Osteocyte (in vitro differentiated cells): ENCODE measurements around the gene NIPBL. TPM values are rescaled to one million over a fixed set of nuclear protein-coding genes. Genes with fewer than 3 reads are reported as not detected.

Experiments
- DNase-seq: peaks from one replicate; pipeline ENCODE4 v3.0.0; 2021; ENCODE audit warnings: mixed read lengths; ENCODE audit not compliant: unreplicated experiment; ENCODE audit errors: extremely low spot score
- H3K27ac Mint-ChIP-seq: one replicate; pipeline ENCODE4 v1.8.0; 2021; ENCODE audit warnings: mild to moderate bottlenecking, mixed read lengths; ENCODE audit not compliant: unreplicated experiment
- H3K27me3 Mint-ChIP-seq: one replicate; pipeline ENCODE4 v1.8.0; 2021; ENCODE audit warnings: mixed read lengths; ENCODE audit not compliant: unreplicated experiment
- H3K36me3 Mint-ChIP-seq: one replicate; pipeline ENCODE4 v1.8.0; 2021; ENCODE audit warnings: mixed read lengths; ENCODE audit not compliant: unreplicated experiment
- H3K4me1 Mint-ChIP-seq: one replicate; pipeline ENCODE4 v1.8.0; 2021; ENCODE audit warnings: mixed read lengths; ENCODE audit not compliant: unreplicated experiment
- H3K4me3 Mint-ChIP-seq: one replicate; pipeline ENCODE4 v1.8.0; 2021; ENCODE audit warnings: mild to moderate bottlenecking, moderate library complexity, mixed read lengths; ENCODE audit not compliant: unreplicated experiment
- H3K9me3 Mint-ChIP-seq: one replicate; pipeline ENCODE4 v1.8.0; 2021; ENCODE audit warnings: mixed read lengths; ENCODE audit not compliant: unreplicated experiment
- CTCF ChIP-seq: fragments of 200-600 bp; sonication (generic); IDR thresholded peaks from 2 replicates; pipeline ENCODE4 v1.5.0; 2021; ENCODE audit warnings: antibody characterized with exemption, mild to moderate bottlenecking, moderate library complexity
- total RNA-seq: library from RNA; stranded (reverse); gene quantifications from 2 replicates; pipeline ENCODE4 v1.2.1, GENCODE V29; 2021

NIPBL gene
- total RNA-seq, 1 donor from 2014 or later: 52.2 TPM

GRCh38 chr5:37103302-37103701 lies 226.7 kb downstream of the NIPBL start:
- H3K27ac Mint-ChIP-seq: no peak overlapping the region
- no peak for TF ChIP-seq CTCF
- no peak overlapping the region for H3K4me3 Mint-ChIP-seq
- no peaks in the 10 kb centered on the region for H3K4me1 Mint-ChIP-seq
- H3K9me3 Mint-ChIP-seq: peaks cover 44% of the 10 kb centered on the region
- peaks cover 67% of the 10 kb centered on the region for H3K36me3 Mint-ChIP-seq
- DNase-seq: no peak
- no peaks in the 10 kb centered on the region for H3K27me3 Mint-ChIP-seq

GRCh38 chr5:37109338-37109737 lies 232.8 kb downstream of the NIPBL start:
- no peak for DNase-seq
- Mint-ChIP-seq H3K27me3 (no peaks in the 10 kb centered on the region), H3K36me3 (peaks cover 68% of the 10 kb centered on the region), H3K4me1 (no peaks in the 10 kb centered on the region), H3K4me3 (no peak overlapping the region), H3K9me3 (peaks cover 10% of the 10 kb centered on the region), H3K27ac (no peak overlapping the region)
- no peak for TF ChIP-seq CTCF

- no peak for DNase-seq
- Mint-ChIP-seq H3K4me1 (no peaks in the 10 kb centered on the region), H3K27me3 (no peaks in the 10 kb centered on the region), H3K4me3 (no peak overlapping the region), H3K27ac (no peak overlapping the region), H3K36me3 (peaks cover 68% of the 10 kb centered on the region), H3K9me3 (peaks cover 6% of the 10 kb centered on the region)
- TF ChIP-seq CTCF: no peak
Observed at GRCh38 chr5:37110135-37110534, 233.6 kb downstream of the NIPBL start.

GRCh38 chr5:37111426-37112382 lies 235.1 kb downstream of the NIPBL start:
- no peak overlapping the region for H3K4me3 Mint-ChIP-seq
- H3K9me3 Mint-ChIP-seq: no peaks in the 10 kb centered on the region
- DNase-seq: no peak
- no peaks in the 10 kb centered on the region for H3K4me1 Mint-ChIP-seq
- H3K27ac Mint-ChIP-seq: no peak overlapping the region
- TF ChIP-seq CTCF: no peak
- H3K36me3 Mint-ChIP-seq: peaks cover 62% of the 10 kb centered on the region
- no peaks in the 10 kb centered on the region for H3K27me3 Mint-ChIP-seq

- Mint-ChIP-seq H3K4me3 (no peak overlapping the region), H3K27ac (no peak overlapping the region), H3K4me1 (no peaks in the 10 kb centered on the region), H3K27me3 (no peaks in the 10 kb centered on the region), H3K9me3 (no peaks in the 10 kb centered on the region), H3K36me3 (peaks cover 60% of the 10 kb centered on the region)
- DNase-seq: no peak
- TF ChIP-seq CTCF: no peak
Observed at GRCh38 chr5:37112383-37112991, 235.9 kb downstream of the NIPBL start.
